Activated naive CD4-positive, alpha-beta T cell treated with anti-CD3 and anti-CD28 coated beads, Interleukin-2, amount 10 ng/mL, durations not matched to agents 7 days and 5 days (primary cell): ENCODE data around the gene TBCCD1.
"Not testable (repeated sequence)": the region's sequence is repeated elsewhere in the genome, so short reads cannot be mapped to it uniquely, and the experiment has no call there.

Experiments used
- CTCF ChIA-PET: fragments of 350-600 bp; sonication (Branson Sonifier 250); formaldehyde crosslinking; loops from one replicate; lab custom pipeline; 2021; ENCODE audit warnings: antibody characterized with exemption; lab: Charles Lee
- DNase-seq: peaks from one replicate; pipeline ENCODE4 v3.0.0-alpha.2; 2020
- H3K27ac Mint-ChIP-seq: one replicate; pipeline ENCODE4 v1.8.0; 2021; ENCODE audit warnings: mild to moderate bottlenecking, moderate library complexity, mixed read lengths
- H3K27me3 Mint-ChIP-seq: one replicate; pipeline ENCODE4 v1.8.0; 2021; ENCODE audit warnings: mild to moderate bottlenecking, mixed read lengths
- H3K36me3 Mint-ChIP-seq: one replicate; pipeline ENCODE4 v1.8.0; 2021; ENCODE audit warnings: mixed read lengths
- H3K4me1 Mint-ChIP-seq: one replicate; pipeline ENCODE4 v1.8.0; 2021; ENCODE audit warnings: mixed read lengths
- H3K4me3 Mint-ChIP-seq: one replicate; pipeline ENCODE4 v1.8.0; 2021; ENCODE audit warnings: mild to moderate bottlenecking, moderate library complexity, mixed read lengths
- H3K9me3 Mint-ChIP-seq: one replicate; pipeline ENCODE4 v1.8.0; 2021; ENCODE audit warnings: mixed read lengths

The TBCCD1 gene

DNA sequence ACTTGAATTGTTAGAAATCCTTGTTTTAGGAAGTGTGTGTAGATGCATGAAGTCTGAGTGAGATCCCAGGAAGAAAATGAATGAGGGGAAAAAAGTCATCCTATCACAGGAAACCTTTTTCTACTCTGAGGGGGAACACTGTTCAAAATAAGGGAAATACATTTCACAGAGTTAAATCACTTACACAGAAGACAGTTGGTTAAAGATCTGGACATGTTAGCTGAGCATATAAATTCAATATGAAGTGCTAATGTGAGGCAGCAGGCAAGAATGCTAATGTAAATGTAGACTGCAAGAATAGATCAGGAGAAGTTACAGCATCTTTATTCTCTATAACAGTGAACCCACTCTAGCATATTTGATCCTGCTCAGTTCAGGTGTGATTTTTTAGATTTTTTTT, 2.6 kb downstream of the TBCCD1 start:
- Mint-ChIP-seq H3K27me3 (no peaks in the 10 kb centered on the region), H3K27ac (no peak overlapping the region), H3K4me1 (peaks cover 46% of the 10 kb centered on the region), H3K9me3 (no peaks in the 10 kb centered on the region), H3K36me3 (peaks cover 23% of the 10 kb centered on the region), H3K4me3 (no peak overlapping the region)
- DNase-seq: no peak
- CTCF ChIA-PET: interaction anchor here (0.6 kb wide), 1 partner anchor 588 kb away, joined by 3 read pairs; no protein-coding TSS in a partner anchor

GRCh38 chr3:186552408-186553031, 14.6 kb downstream of the TBCCD1 start:
- Mint-ChIP-seq H3K27ac (peak overlapping the region; percentile 1), H3K27me3 (no peaks in the 10 kb centered on the region), H3K4me1 (no peaks in the 10 kb centered on the region), H3K9me3 (no peaks in the 10 kb centered on the region), H3K4me3 (no peak overlapping the region), H3K36me3 (peaks cover 36% of the 10 kb centered on the region)
- no peak for DNase-seq
- CTCF ChIA-PET: interaction anchor here (1.1 to 1.4 kb wide), 2 partner anchors 11 to 13 kb away, joined by 3 to 5 read pairs; no protein-coding TSS in a partner anchor

GRCh38 chr3:186551387-186551786, 15.8 kb downstream of the TBCCD1 start:
- H3K27me3 Mint-ChIP-seq: no peaks in the 10 kb centered on the region
- H3K4me3 Mint-ChIP-seq: no peak overlapping the region
- no peak for DNase-seq
- CTCF ChIA-PET: interaction anchor here (1.4 kb wide), 1 partner anchor 12 kb away, joined by 3 read pairs; no protein-coding TSS in a partner anchor
- H3K9me3 Mint-ChIP-seq: no peaks in the 10 kb centered on the region
- H3K27ac Mint-ChIP-seq: no peak overlapping the region
- no peaks in the 10 kb centered on the region for H3K4me1 Mint-ChIP-seq
- H3K36me3 Mint-ChIP-seq: peaks cover 28% of the 10 kb centered on the region

DNA sequence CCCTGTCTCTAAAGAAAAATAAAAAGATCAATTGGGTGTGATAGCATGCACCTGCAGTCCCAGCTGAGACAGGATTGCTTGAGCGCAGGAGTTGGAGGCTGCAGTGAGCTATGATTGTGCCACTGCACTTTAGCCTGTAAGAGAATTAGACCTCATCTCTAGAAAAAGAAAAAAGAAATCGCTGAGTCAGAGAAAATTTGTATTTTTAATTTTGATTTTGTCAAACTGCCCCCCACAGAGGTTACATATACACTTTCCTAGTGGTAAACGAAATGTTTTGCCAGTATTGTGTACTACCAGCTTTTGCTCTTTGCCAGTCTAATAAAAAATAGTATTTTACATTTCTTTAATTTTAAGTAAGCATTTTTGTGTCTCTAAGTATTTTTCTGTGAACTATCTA, 17.6 kb downstream of the TBCCD1 start:
- H3K27me3 Mint-ChIP-seq: no peaks in the 10 kb centered on the region
- no peak overlapping the region for H3K27ac Mint-ChIP-seq
- H3K4me1 Mint-ChIP-seq: no peaks in the 10 kb centered on the region
- no peak overlapping the region for H3K4me3 Mint-ChIP-seq
- no peaks in the 10 kb centered on the region for H3K9me3 Mint-ChIP-seq
- H3K36me3 Mint-ChIP-seq: peaks cover 22% of the 10 kb centered on the region
- no peak for DNase-seq
- CTCF ChIA-PET: interaction anchor here (2.5 to 2.9 kb wide), 2 partner anchors 9 to 67 kb away, joined by 6 to 10 read pairs; no protein-coding TSS in a partner anchor

- peaks cover 5% of the 10 kb centered on the region for H3K36me3 Mint-ChIP-seq
- no peak for DNase-seq
- CTCF ChIA-PET: interaction anchor here (1.1 to 2.6 kb wide), 3 partner anchors 72 to 601 kb away, joined by 3 to 12 read pairs (median 3); no protein-coding TSS in a partner anchor
- H3K4me3 Mint-ChIP-seq: no peak within 1 kb of the TSS
- H3K27ac Mint-ChIP-seq: no peak within 1 kb of the TSS
- H3K9me3 Mint-ChIP-seq: no peaks in the 10 kb centered on the region
- H3K27me3 Mint-ChIP-seq: no peaks in the 10 kb centered on the region
- peaks cover 9% of the 10 kb centered on the region for H3K4me1 Mint-ChIP-seq
These were observed 22.9 kb downstream of the TBCCD1 start, which contains the start of gene CRYGS for GRCh38 chr3:186544281-186544680. Gene CRYGS (minus strand): TSS chr3:186544380. CDS start chr3:186544326, 54 bp downstream.

GRCh38 chr3:186540835-186541226, 26.3 kb downstream of the TBCCD1 start:
- no peak for DNase-seq
- Mint-ChIP-seq H3K36me3 (peaks cover 2% of the 10 kb centered on the region), H3K9me3 (no peaks in the 10 kb centered on the region), H3K27ac (no peak overlapping the region), H3K27me3 (peaks cover 1% of the 10 kb centered on the region), H3K4me1 (peaks cover 9% of the 10 kb centered on the region), H3K4me3 (no peak overlapping the region)
- CTCF ChIA-PET: interaction anchor here (0.5 to 6.2 kb wide), 37 partner anchors 9 to 597 kb away, joined by 3 to 107 read pairs (median 5); partner anchors contain the start of genes DNAJB11 and EIF4A2

GRCh38 chr3:186540221-186540834, 26.8 kb downstream of the TBCCD1 start:
- CTCF ChIA-PET: interaction anchor here (0.6 to 6.2 kb wide), 46 partner anchors 9 to 667 kb away, joined by 3 to 107 read pairs (median 5); partner anchors contain the start of genes DNAJB11 and EIF4A2
- peaks cover 4% of the 10 kb centered on the region for H3K27me3 Mint-ChIP-seq
- peaks cover 3% of the 10 kb centered on the region for H3K36me3 Mint-ChIP-seq
- peak; percentile 89 for DNase-seq
- peaks cover 9% of the 10 kb centered on the region for H3K4me1 Mint-ChIP-seq
- no peaks in the 10 kb centered on the region for H3K9me3 Mint-ChIP-seq
- H3K4me3 Mint-ChIP-seq: no peak overlapping the region
- H3K27ac Mint-ChIP-seq: no peak overlapping the region

DNA sequence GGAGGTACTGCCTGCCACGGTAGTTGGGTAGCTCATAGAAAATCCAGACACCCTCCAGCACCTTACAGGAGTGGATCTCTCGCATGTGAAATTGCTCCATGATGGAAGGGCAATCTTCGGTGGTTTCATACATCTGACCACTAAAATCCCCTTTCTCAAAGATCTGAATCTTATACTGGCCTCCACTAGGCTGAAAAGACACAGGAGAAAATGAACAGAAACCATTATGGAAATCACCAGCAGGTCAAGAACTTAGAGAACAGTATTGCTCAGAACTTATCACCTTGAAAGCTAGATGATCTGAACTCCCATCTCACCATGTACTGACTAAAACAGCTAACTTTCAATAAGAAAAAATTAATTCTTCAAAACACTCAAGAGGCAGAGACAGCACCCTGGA, 28.4 kb downstream of the TBCCD1 start:
- H3K4me3 Mint-ChIP-seq: no peak overlapping the region
- H3K36me3 Mint-ChIP-seq: peaks cover 3% of the 10 kb centered on the region
- CTCF ChIA-PET: interaction anchor here (0.7 to 6.2 kb wide), 12 partner anchors 16 to 595 kb away, joined by 3 to 107 read pairs (median 16); no protein-coding TSS in a partner anchor
- H3K27me3 Mint-ChIP-seq: peaks cover 7% of the 10 kb centered on the region
- peaks cover 24% of the 10 kb centered on the region for H3K4me1 Mint-ChIP-seq
- H3K27ac Mint-ChIP-seq: no peak overlapping the region
- H3K9me3 Mint-ChIP-seq: no peaks in the 10 kb centered on the region
- no peak for DNase-seq

GRCh38 chr3:186536883-186537844, 30.0 kb downstream of the TBCCD1 start:
- Mint-ChIP-seq H3K9me3 (no peaks in the 10 kb centered on the region), H3K4me1 (peaks cover 30% of the 10 kb centered on the region), H3K4me3 (no peak overlapping the region), H3K27me3 (peaks cover 7% of the 10 kb centered on the region), H3K27ac (no peak overlapping the region), H3K36me3 (peaks cover 3% of the 10 kb centered on the region)
- CTCF ChIA-PET: interaction anchor here (0.6 to 6.2 kb wide), 6 partner anchors 78 to 594 kb away, joined by 4 to 51 read pairs (median 6); no protein-coding TSS in a partner anchor
- no peak for DNase-seq

- Mint-ChIP-seq H3K4me1 (peaks cover 24% of the 10 kb centered on the region), H3K4me3 (no peak overlapping the region)
These were observed 32.9 kb downstream of the TBCCD1 start for GRCh38 chr3:186534113-186534669.

GRCh38 chr3:186532598-186533072, 34.5 kb downstream of the TBCCD1 start:
- Mint-ChIP-seq H3K4me3 (no peak overlapping the region), H3K4me1 (peaks cover 30% of the 10 kb centered on the region), H3K27me3 (peaks cover 11% of the 10 kb centered on the region), H3K36me3 (peaks cover 3% of the 10 kb centered on the region), H3K9me3 (no peaks in the 10 kb centered on the region), H3K27ac (no peak overlapping the region)
- CTCF ChIA-PET: interaction anchor here (4.7 kb wide), 1 partner anchor 272 kb away, joined by 29 read pairs; no protein-coding TSS in a partner anchor
- DNase-seq: no peak

More at GRCh38 chr3:186534113-186534669, 32.9 kb downstream of the TBCCD1 start:
- Mint-ChIP-seq H3K36me3 (peaks cover 3% of the 10 kb centered on the region), H3K27ac (peak overlapping the region; percentile 25), H3K27me3 (peaks cover 7% of the 10 kb centered on the region), H3K9me3 (no peaks in the 10 kb centered on the region)
- CTCF ChIA-PET: interaction anchor here (1.0 to 4.7 kb wide), 4 partner anchors 15 to 557 kb away, joined by 3 to 29 read pairs (median 11); no protein-coding TSS in a partner anchor
- peak; percentile 42 for DNase-seq

DNA sequence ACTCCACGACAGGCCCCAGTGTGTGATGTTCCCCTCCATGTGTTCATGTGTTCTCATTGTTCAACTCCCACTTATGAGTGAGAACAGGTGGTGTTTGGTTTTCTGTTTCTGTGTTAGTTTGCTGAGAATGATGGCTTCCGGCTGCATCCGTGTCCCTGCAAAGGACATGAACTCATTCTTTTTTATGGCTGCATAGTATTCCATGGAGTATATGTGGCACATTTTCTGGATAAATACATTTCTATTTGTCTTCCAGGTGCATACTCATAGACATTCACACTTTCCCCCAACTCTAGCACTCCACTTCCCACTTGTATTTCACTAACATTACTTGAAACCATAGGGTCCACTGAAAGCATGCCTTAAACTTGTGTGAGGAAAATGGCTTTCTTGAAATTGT, 35.4 kb downstream of the TBCCD1 start:
- CTCF ChIA-PET, DNase-seq, H3K27ac Mint-ChIP-seq, H3K36me3 Mint-ChIP-seq, H3K4me3 Mint-ChIP-seq, H3K9me3 Mint-ChIP-seq: not testable (repeated sequence)
- Mint-ChIP-seq H3K4me1 (peaks cover 30% of the 10 kb centered on the region), H3K27me3 (peaks cover 11% of the 10 kb centered on the region)

GRCh38 chr3:186530415-186530814, 36.7 kb downstream of the TBCCD1 start:
- H3K36me3 Mint-ChIP-seq: no peaks in the 10 kb centered on the region

More at GRCh38 chr3:186530415-186530814, 36.7 kb downstream of the TBCCD1 start:
- no peak for DNase-seq
- Mint-ChIP-seq H3K27me3 (peaks cover 10% of the 10 kb centered on the region), H3K4me3 (no peak overlapping the region), H3K4me1 (peaks cover 30% of the 10 kb centered on the region), H3K27ac (no peak overlapping the region), H3K9me3 (no peaks in the 10 kb centered on the region)
- CTCF ChIA-PET: interaction anchor here (1.8 kb wide), 1 partner anchor 12 kb away, joined by 6 read pairs; no protein-coding TSS in a partner anchor
